ENCODE measurements around the gene LAMA2. TPM values are rescaled to one million over a fixed set of nuclear protein-coding genes. Genes with fewer than 3 reads are reported as not detected.

The LAMA2 gene
- total RNA-seq, 1 experiment from 2014 or later = 4.2 TPM

DNA sequence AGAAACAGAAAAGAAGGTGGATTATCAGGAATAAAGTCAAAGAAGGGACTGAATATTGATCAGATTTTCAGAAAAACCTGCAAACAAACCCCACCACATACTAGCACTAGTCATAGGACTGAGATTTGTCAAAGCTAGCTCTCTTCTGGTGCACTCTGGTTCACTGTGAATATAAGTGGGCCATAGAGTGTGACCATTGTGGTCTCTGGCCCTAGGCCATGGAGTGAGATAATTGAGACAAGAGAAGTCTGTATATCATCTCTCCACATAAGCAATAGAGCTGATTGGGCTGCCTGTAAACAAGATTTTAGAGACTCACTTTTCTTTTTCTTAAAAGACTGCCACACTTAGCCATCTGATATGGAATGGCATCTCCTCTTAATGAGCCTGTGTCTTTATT, 247.2 kb downstream of the LAMA2 start:
- no peak overlapping the region for H3K4me2 ChIP-seq (ENCODE audit: insufficient read depth, insufficient read length, low read length)
- H3K27ac Mint-ChIP-seq = no peak overlapping the region
- no peaks in the 10 kb centered on the region for H3K79me1 ChIP-seq (ENCODE audit: insufficient read depth, low read depth, low read length, poor library complexity, severe bottlenecking)
- no peaks in the 10 kb centered on the region for H3K27me3 Mint-ChIP-seq (ENCODE audit: low read depth)
- no peak overlapping the region for H2BK12ac ChIP-seq (ENCODE audit: insufficient read length, low read depth, low read length)
- no peak overlapping the region for H2BK20ac ChIP-seq (ENCODE audit: low read depth, low read length, poor library complexity, severe bottlenecking)
- H4K20me1 ChIP-seq (ENCODE audit: control insufficient read depth, insufficient read depth, insufficient read length) = no peaks in the 10 kb centered on the region
- H2BK120ac ChIP-seq (ENCODE audit: low read depth, low read length, poor library complexity, severe bottlenecking) = no peak overlapping the region
- H2AFZ ChIP-seq (ENCODE audit: low read length) = no peak overlapping the region
- no peak overlapping the region for H3K4ac ChIP-seq (ENCODE audit: low read depth, low read length)
- no peak overlapping the region for H3K18ac ChIP-seq (ENCODE audit: insufficient read length, low read depth, low read length)
- H4K91ac ChIP-seq (ENCODE audit: insufficient read length, low read depth, low read length) = no peak overlapping the region
- no peak for DNase-seq
- no peak overlapping the region for H3K56ac ChIP-seq (ENCODE audit: insufficient read length, low read depth, low read length)
- H3T11ph ChIP-seq (ENCODE audit: low read length) = no peak overlapping the region
- no peaks in the 10 kb centered on the region for H3K9me3 ChIP-seq (ENCODE audit: control insufficient read depth, low read depth, low read length)
- H2BK5ac ChIP-seq (ENCODE audit: insufficient read length, low read length) = no peak overlapping the region
- TF ChIP-seq, protein P1, sequence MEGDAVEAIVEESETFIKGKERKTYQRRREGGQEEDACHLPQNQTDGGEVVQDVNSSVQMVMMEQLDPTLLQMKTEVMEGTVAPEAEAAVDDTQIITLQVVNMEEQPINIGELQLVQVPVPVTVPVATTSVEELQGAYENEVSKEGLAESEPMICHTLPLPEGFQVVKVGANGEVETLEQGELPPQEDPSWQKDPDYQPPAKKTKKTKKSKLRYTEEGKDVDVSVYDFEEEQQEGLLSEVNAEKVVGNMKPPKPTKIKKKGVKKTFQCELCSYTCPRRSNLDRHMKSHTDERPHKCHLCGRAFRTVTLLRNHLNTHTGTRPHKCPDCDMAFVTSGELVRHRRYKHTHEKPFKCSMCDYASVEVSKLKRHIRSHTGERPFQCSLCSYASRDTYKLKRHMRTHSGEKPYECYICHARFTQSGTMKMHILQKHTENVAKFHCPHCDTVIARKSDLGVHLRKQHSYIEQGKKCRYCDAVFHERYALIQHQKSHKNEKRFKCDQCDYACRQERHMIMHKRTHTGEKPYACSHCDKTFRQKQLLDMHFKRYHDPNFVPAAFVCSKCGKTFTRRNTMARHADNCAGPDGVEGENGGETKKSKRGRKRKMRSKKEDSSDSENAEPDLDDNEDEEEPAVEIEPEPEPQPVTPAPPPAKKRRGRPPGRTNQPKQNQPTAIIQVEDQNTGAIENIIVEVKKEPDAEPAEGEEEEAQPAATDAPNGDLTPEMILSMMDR (conservative IDR thresholded peaks at IDR 0.05) = no peak
- H3K27me3 ChIP-seq (ENCODE audit: insufficient read depth, low read length) = no peaks in the 10 kb centered on the region
- H2BK15ac ChIP-seq (ENCODE audit: low read depth, low read length) = no peak overlapping the region
- H3K14ac ChIP-seq (ENCODE audit: insufficient read depth, low read length) = no peak overlapping the region
- no peaks in the 10 kb centered on the region for H3K4me1 ChIP-seq (ENCODE audit: insufficient read depth, low read length)
- H3K9ac ChIP-seq (ENCODE audit: extremely low read depth, insufficient read length, low read length) = no peak overlapping the region
- H3K23ac ChIP-seq (ENCODE audit: insufficient read length, low read depth, low read length) = no peak overlapping the region
- no peaks in the 10 kb centered on the region for H3K4me1 Mint-ChIP-seq
- no peak overlapping the region for H3K4me3 Mint-ChIP-seq
- no peak overlapping the region for H2AK5ac ChIP-seq (ENCODE audit: insufficient read length, low read length)
- H3K27ac ChIP-seq (ENCODE audit: insufficient read length, low read depth, low read length) = no peak overlapping the region
- H3K9me3 Mint-ChIP-seq = no peaks in the 10 kb centered on the region
- no peaks in the 10 kb centered on the region for H3K36me3 Mint-ChIP-seq (ENCODE audit: insufficient read depth in 1 of 3, low read depth in 3 of 3)
- no peaks in the 10 kb centered on the region for H3K23me2 ChIP-seq (ENCODE audit: insufficient read length, low read depth, low read length, poor library complexity, severe bottlenecking)
- no peak overlapping the region for H4K8ac ChIP-seq (replicated peaks; ENCODE audit: insufficient read length, low read depth, low read length)
- H4K5ac ChIP-seq (ENCODE audit: insufficient read length, low read depth, low read length) = no peak overlapping the region
- no peaks in the 10 kb centered on the region for H3K79me2 ChIP-seq (ENCODE audit: insufficient read depth, low read length)
